ENCODE data around the gene SKI.

DNA sequence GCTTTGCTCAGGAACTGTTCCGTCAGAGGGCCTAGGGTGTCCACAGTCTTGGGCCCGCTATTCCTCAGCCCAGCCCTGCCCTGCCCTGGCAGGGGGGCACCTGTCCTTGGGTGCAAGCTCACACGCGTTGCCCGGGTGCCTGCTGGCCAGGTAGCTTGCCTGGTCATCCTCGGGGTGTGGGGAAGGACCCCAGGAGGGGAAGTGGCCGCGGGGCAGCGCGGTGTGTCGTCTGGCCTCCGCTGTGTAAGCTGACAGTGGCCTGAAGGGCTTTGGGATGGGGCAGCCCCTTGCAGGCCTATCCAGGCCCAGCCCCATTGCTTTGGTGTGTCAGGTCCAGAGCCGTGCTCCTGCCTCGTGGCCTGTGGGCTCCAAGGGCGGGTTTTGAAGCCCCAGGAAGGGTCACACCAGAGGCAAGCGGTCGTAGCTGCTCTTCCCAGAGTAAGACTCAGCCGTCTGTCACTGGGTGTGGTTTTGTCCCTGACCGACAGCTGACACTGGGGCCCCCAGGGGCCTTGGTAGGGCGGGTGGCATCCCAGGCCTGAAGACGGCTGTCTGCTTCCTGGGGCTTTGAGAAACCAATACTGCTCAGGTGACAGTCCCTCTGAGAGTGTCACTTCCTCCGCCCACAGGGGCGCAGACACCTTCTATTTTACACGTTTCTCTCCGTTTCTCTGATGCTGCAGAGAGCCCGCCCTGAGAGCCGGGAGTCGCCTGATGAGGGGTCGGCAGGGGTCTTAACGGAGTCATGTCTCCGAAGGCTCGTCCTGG lies 72.1 kb downstream of the SKI start:
- TF ChIP-seq, protein P1, sequence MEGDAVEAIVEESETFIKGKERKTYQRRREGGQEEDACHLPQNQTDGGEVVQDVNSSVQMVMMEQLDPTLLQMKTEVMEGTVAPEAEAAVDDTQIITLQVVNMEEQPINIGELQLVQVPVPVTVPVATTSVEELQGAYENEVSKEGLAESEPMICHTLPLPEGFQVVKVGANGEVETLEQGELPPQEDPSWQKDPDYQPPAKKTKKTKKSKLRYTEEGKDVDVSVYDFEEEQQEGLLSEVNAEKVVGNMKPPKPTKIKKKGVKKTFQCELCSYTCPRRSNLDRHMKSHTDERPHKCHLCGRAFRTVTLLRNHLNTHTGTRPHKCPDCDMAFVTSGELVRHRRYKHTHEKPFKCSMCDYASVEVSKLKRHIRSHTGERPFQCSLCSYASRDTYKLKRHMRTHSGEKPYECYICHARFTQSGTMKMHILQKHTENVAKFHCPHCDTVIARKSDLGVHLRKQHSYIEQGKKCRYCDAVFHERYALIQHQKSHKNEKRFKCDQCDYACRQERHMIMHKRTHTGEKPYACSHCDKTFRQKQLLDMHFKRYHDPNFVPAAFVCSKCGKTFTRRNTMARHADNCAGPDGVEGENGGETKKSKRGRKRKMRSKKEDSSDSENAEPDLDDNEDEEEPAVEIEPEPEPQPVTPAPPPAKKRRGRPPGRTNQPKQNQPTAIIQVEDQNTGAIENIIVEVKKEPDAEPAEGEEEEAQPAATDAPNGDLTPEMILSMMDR (IDR thresholded peaks at IDR 0.05), result no peak
- TF ChIP-seq POLR2A (IDR thresholded peaks at IDR 0.05) (no peak), EP300 (IDR thresholded peaks at IDR 0.05; ENCODE audit: low read depth) (no peak), POLR2AphosphoS5 (IDR thresholded peaks at IDR 0.05) (no peak)

Data from transverse colon (tissue), 4 donors.